ENCODE results near the gene GAREM1. TPM values are rescaled to one million over a fixed set of nuclear protein-coding genes. Genes with fewer than 3 reads are reported as not detected.
"Not testable (repeated sequence)": the region's sequence is repeated elsewhere in the genome, so short reads cannot be mapped to it uniquely, and the experiment has no call there.

The GAREM1 gene
- polyA plus RNA-seq, 6 donors from 2014 or later = 0.66 to 1.8 (median 0.77) TPM; not detected in 3

GRCh38 chr18:32252141-32252860, 218.4 kb downstream of the GAREM1 start:
- peaks cover 0 to 2% (median 0%) of the 10 kb centered on the region in 7 donors for H3K9me3 Mint-ChIP-seq
- H3K27me3 Mint-ChIP-seq = peaks cover 15 to 45% (median 26%) of the 10 kb centered on the region in 3 donors
- DNase-seq (no peak), ATAC-seq (ENCODE audit: low read depth in 2 of 2) (no peak)
- H3K27ac Mint-ChIP-seq = no peak overlapping the region
- H3K36me3 Mint-ChIP-seq = no peaks in the 10 kb centered on the region
- no peak overlapping the region for H3K4me3 Mint-ChIP-seq
- no peaks in the 10 kb centered on the region for H3K4me1 Mint-ChIP-seq

GRCh38 chr18:32251466-32251865, 219.2 kb downstream of the GAREM1 start:
- no peak overlapping the region for H3K4me3 Mint-ChIP-seq
- H3K9me3 Mint-ChIP-seq = peaks cover 0 to 2% (median 0%) of the 10 kb centered on the region in 7 donors
- peaks cover 18 to 42% (median 21%) of the 10 kb centered on the region in 3 donors for H3K27me3 Mint-ChIP-seq
- H3K4me1 Mint-ChIP-seq = no peaks in the 10 kb centered on the region
- DNase-seq (no peak), ATAC-seq (ENCODE audit: low read depth in 2 of 2) (no peak)
- H3K27ac Mint-ChIP-seq = no peak overlapping the region
- no peaks in the 10 kb centered on the region for H3K36me3 Mint-ChIP-seq

GRCh38 chr18:32249147-32249929, 221.3 kb downstream of the GAREM1 start:
- H3K27me3 Mint-ChIP-seq = peaks cover 16 to 38% (median 21%) of the 10 kb centered on the region in 3 donors
- no peak overlapping the region for H3K27ac Mint-ChIP-seq
- H3K4me1 Mint-ChIP-seq = no peaks in the 10 kb centered on the region

GRCh38 chr18:32244881-32245280, 225.8 kb downstream of the GAREM1 start:
- Mint-ChIP-seq H3K4me3 (no peak overlapping the region), H3K27me3 (peaks cover 11 to 25% (median 14%) of the 10 kb centered on the region in 3 donors), H3K4me1 (no peaks in the 10 kb centered on the region), H3K27ac (no peak overlapping the region), H3K36me3 (no peaks in the 10 kb centered on the region), H3K9me3 (no peaks in the 10 kb centered on the region)
- ATAC-seq (ENCODE audit: low read depth in 2 of 2) = no peak
- DNase-seq = no peak

More at GRCh38 chr18:32249147-32249929, 221.3 kb downstream of the GAREM1 start:
- ATAC-seq (ENCODE audit: low read depth in 2 of 2) (no peak), DNase-seq (no peak)
- Mint-ChIP-seq H3K36me3 (no peaks in the 10 kb centered on the region), H3K4me3 (no peak overlapping the region), H3K9me3 (peaks cover 0 to 2% (median 0%) of the 10 kb centered on the region in 7 donors)

- peaks cover 6 to 18% (median 10%) of the 10 kb centered on the region in 3 donors for H3K27me3 Mint-ChIP-seq
- H3K4me1 Mint-ChIP-seq = no peaks in the 10 kb centered on the region
- no peak overlapping the region for H3K27ac Mint-ChIP-seq
- no peaks in the 10 kb centered on the region for H3K9me3 Mint-ChIP-seq
- no peak overlapping the region for H3K4me3 Mint-ChIP-seq
- H3K36me3 Mint-ChIP-seq = no peaks in the 10 kb centered on the region
- no peak for ATAC-seq (ENCODE audit: low read depth in 2 of 2)
- DNase-seq = no peak
These were observed 227.3 kb downstream of the GAREM1 start for GRCh38 chr18:32243358-32243757.

GRCh38 chr18:32242395-32242794, 228.3 kb downstream of the GAREM1 start:
- H3K9me3 Mint-ChIP-seq = no peaks in the 10 kb centered on the region
- no peak overlapping the region for H3K4me3 Mint-ChIP-seq
- peaks cover 4 to 27% (median 9%) of the 10 kb centered on the region in 3 donors for H3K27me3 Mint-ChIP-seq
- no peaks in the 10 kb centered on the region for H3K4me1 Mint-ChIP-seq
- no peak for ATAC-seq (ENCODE audit: low read depth in 2 of 2)
- no peak overlapping the region for H3K27ac Mint-ChIP-seq
- H3K36me3 Mint-ChIP-seq = no peaks in the 10 kb centered on the region
- no peak for DNase-seq

- ATAC-seq (ENCODE audit: low read depth in 2 of 2) = no peak
- peaks cover 4 to 21% (median 8%) of the 10 kb centered on the region in 3 donors for H3K27me3 Mint-ChIP-seq
These were observed 231.9 kb downstream of the GAREM1 start for GRCh38 chr18:32238635-32239268.

GRCh38 chr18:32237049-32237448, 233.6 kb downstream of the GAREM1 start:
- Mint-ChIP-seq H3K27ac (no peak overlapping the region), H3K4me3 (no peak overlapping the region), H3K9me3 (peaks cover 0 to 7% (median 2%) of the 10 kb centered on the region in 7 donors), H3K27me3 (peaks cover 4 to 25% (median 10%) of the 10 kb centered on the region in 3 donors), H3K36me3 (peaks cover 0 to 8% of the 10 kb centered on the region in 2 donors), H3K4me1 (no peaks in the 10 kb centered on the region)
- no peak for DNase-seq
- ATAC-seq (ENCODE audit: low read depth in 2 of 2) = no peak

More at GRCh38 chr18:32238635-32239268, 231.9 kb downstream of the GAREM1 start:
- Mint-ChIP-seq H3K36me3 (peaks cover 0 to 4% of the 10 kb centered on the region in 2 donors), H3K9me3 (peaks cover 0 to 4% (median 2%) of the 10 kb centered on the region in 7 donors), H3K4me3 (no peak overlapping the region), H3K27ac (no peak overlapping the region), H3K4me1 (no peaks in the 10 kb centered on the region)
- DNase-seq = no peak

GRCh38 chr18:32233348-32233747, 237.3 kb downstream of the GAREM1 start:
- H3K4me3 Mint-ChIP-seq = not testable (repeated sequence)

GRCh38 chr18:32219431-32220018, 251.2 kb downstream of the GAREM1 start:
- no peak overlapping the region for H3K4me3 Mint-ChIP-seq
- H3K4me1 Mint-ChIP-seq = no peaks in the 10 kb centered on the region
- H3K27me3 Mint-ChIP-seq = peaks cover 0 to 7% (median 0%) of the 10 kb centered on the region in 3 donors
- no peaks in the 10 kb centered on the region for H3K36me3 Mint-ChIP-seq
- no peak overlapping the region for H3K27ac Mint-ChIP-seq
- H3K9me3 Mint-ChIP-seq = peaks cover 0 to 2% (median 0%) of the 10 kb centered on the region in 7 donors
- DNase-seq (no peak), ATAC-seq (ENCODE audit: low read depth in 2 of 2) (no peak)

More at GRCh38 chr18:32233348-32233747, 237.3 kb downstream of the GAREM1 start:
- ATAC-seq (ENCODE audit: low read depth in 2 of 2); H3K9me3 Mint-ChIP-seq; H3K27ac Mint-ChIP-seq; H3K4me1 Mint-ChIP-seq; DNase-seq; H3K36me3 Mint-ChIP-seq: not testable (repeated sequence)
- peaks cover 3 to 15% (median 6%) of the 10 kb centered on the region in 3 donors for H3K27me3 Mint-ChIP-seq

- Mint-ChIP-seq H3K36me3 (no peaks in the 10 kb centered on the region), H3K4me1 (no peaks in the 10 kb centered on the region), H3K27me3 (peaks cover 0 to 7% (median 6%) of the 10 kb centered on the region in 3 donors), H3K9me3 (no peaks in the 10 kb centered on the region), H3K27ac (no peak overlapping the region), H3K4me3 (no peak overlapping the region)
- ATAC-seq (ENCODE audit: low read depth in 2 of 2) = no peak
- DNase-seq = no peak
These were observed 254.3 kb downstream of the GAREM1 start for GRCh38 chr18:32216390-32216789.

GRCh38 chr18:32213693-32214092, 257.0 kb downstream of the GAREM1 start:
- Mint-ChIP-seq H3K9me3 (no peaks in the 10 kb centered on the region), H3K27ac (no peak overlapping the region), H3K36me3 (no peaks in the 10 kb centered on the region), H3K4me1 (no peaks in the 10 kb centered on the region), H3K4me3 (no peak overlapping the region), H3K27me3 (peaks cover 0 to 7% (median 6%) of the 10 kb centered on the region in 3 donors)
- DNase-seq = no peak
- ATAC-seq (ENCODE audit: low read depth in 2 of 2) = no peak
